Progenitor cell of endocrine pancreas (in vitro differentiated cells): ENCODE measurements around the gene SCCPDH. TPM values are rescaled to one million over a fixed set of nuclear protein-coding genes. Genes with fewer than 3 reads are reported as not detected.

Experiments
- DNase-seq: peaks from one replicate; pipeline ENCODE4 v3.0.0; 2021; ENCODE audit warnings: low spot score; ENCODE audit not compliant: unreplicated experiment
- H3K27ac Mint-ChIP-seq: 2 replicates; pipeline ENCODE4 v1.8.0; 2021; ENCODE audit warnings: mild to moderate bottlenecking, moderate library complexity, mixed read lengths
- H3K27me3 Mint-ChIP-seq: 2 replicates; pipeline ENCODE4 v1.8.0; 2021; ENCODE audit warnings: mixed read lengths
- H3K36me3 Mint-ChIP-seq: 2 replicates; pipeline ENCODE4 v1.8.0; 2022; ENCODE audit warnings: mixed read lengths; ENCODE audit not compliant: insufficient read depth
- H3K4me1 Mint-ChIP-seq: 2 replicates; pipeline ENCODE4 v1.8.0; 2021; ENCODE audit warnings: low read depth, mixed read lengths
- H3K4me3 Mint-ChIP-seq: 2 replicates; pipeline ENCODE4 v1.8.0; 2021; ENCODE audit warnings: low read depth, mild to moderate bottlenecking, moderate library complexity, mixed read lengths
- H3K9me3 Mint-ChIP-seq: 2 replicates; pipeline ENCODE4 v1.8.0; 2021; ENCODE audit warnings: low read depth, mixed read lengths
- total RNA-seq: library from RNA; stranded (reverse); gene quantifications from 2 replicates; pipeline ENCODE4 v1.2.1, GENCODE V29; 2021
- TF ChIP-seq, protein P1 (sequence below): fragments of 200-600 bp; sonication (generic); IDR thresholded peaks from one replicate; pipeline ENCODE4 v1.5.0; 2021; ENCODE audit warnings: antibody characterized with exemption, mild to moderate bottlenecking; ENCODE audit not compliant: unreplicated experiment

SCCPDH gene
- total RNA-seq, 1 donor from 2014 or later, result 43.3 TPM

DNA sequence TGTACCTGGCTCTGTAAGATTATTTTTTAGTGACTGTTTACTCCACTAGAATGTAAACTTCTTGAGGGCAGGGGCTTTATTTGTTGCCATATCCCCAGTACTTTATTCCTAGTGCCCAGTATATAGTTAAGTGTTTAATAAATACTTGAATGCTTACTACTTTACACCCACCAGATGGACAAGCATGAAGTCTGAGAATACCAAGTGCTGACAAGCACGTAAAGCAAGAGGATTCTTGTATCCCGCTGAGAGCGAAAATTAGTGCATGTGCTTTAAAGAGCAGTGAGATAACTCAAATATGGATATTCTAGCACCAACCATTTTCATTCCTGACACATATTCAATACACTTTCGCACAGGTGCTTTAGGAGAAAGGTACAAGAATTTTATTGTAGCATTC, 1.5 kb upstream of the SCCPDH start:
- no peaks in the 10 kb centered on the region for H3K27me3 Mint-ChIP-seq
- peak overlapping the region; percentile 88 for H3K4me3 Mint-ChIP-seq
- peaks cover 16% of the 10 kb centered on the region for H3K9me3 Mint-ChIP-seq
- peaks cover 13% of the 10 kb centered on the region for H3K4me1 Mint-ChIP-seq
- no peak for DNase-seq
- no peak overlapping the region for H3K27ac Mint-ChIP-seq
- TF ChIP-seq, protein P1, sequence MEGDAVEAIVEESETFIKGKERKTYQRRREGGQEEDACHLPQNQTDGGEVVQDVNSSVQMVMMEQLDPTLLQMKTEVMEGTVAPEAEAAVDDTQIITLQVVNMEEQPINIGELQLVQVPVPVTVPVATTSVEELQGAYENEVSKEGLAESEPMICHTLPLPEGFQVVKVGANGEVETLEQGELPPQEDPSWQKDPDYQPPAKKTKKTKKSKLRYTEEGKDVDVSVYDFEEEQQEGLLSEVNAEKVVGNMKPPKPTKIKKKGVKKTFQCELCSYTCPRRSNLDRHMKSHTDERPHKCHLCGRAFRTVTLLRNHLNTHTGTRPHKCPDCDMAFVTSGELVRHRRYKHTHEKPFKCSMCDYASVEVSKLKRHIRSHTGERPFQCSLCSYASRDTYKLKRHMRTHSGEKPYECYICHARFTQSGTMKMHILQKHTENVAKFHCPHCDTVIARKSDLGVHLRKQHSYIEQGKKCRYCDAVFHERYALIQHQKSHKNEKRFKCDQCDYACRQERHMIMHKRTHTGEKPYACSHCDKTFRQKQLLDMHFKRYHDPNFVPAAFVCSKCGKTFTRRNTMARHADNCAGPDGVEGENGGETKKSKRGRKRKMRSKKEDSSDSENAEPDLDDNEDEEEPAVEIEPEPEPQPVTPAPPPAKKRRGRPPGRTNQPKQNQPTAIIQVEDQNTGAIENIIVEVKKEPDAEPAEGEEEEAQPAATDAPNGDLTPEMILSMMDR, result no peak
- peaks cover 11% of the 10 kb centered on the region for H3K36me3 Mint-ChIP-seq

- H3K27ac Mint-ChIP-seq, result peak overlapping the region; percentile 78
- peaks cover 30% of the 10 kb centered on the region for H3K36me3 Mint-ChIP-seq
- H3K4me1 Mint-ChIP-seq, result peaks cover 13% of the 10 kb centered on the region
- H3K4me3 Mint-ChIP-seq, result peak overlapping the region; percentile 93
- no peak for DNase-seq
- peaks cover 27% of the 10 kb centered on the region for H3K9me3 Mint-ChIP-seq
- H3K27me3 Mint-ChIP-seq, result no peaks in the 10 kb centered on the region
- TF ChIP-seq, protein P1, result no peak
Observed at GRCh38 chr1:246724731-246725095, 504 bp downstream of the SCCPDH start.

- no peaks in the 10 kb centered on the region for H3K27me3 Mint-ChIP-seq
- peak overlapping the region; percentile 93 for H3K4me3 Mint-ChIP-seq
- peaks cover 13% of the 10 kb centered on the region for H3K4me1 Mint-ChIP-seq
- H3K9me3 Mint-ChIP-seq, result peaks cover 27% of the 10 kb centered on the region
- DNase-seq, result no peak
- TF ChIP-seq, protein P1, result no peak
- peak overlapping the region; percentile 78 for H3K27ac Mint-ChIP-seq
- peaks cover 35% of the 10 kb centered on the region for H3K36me3 Mint-ChIP-seq
Observed at GRCh38 chr1:246725191-246725590, 982 bp downstream of the SCCPDH start.

DNA sequence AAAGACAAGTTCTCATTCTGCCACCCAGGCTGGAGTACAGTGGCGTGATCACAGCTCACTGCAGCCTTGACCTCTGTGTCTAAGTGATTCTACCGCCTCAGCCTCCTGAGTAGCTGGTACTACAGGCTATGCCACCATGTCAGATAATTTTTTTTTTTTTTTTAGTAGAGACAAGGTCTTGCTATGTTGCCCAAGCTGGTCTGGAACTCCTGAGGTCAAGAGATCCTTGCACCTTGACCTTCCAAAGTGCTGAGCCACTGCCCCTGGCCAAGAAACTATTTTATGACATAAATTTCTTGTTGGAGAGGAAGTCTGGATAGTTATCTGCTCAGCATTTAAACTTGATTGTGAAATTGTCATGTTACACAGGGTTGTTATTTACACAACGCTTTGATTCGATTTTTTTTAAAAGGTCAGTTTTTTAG, 2.1 kb downstream of the SCCPDH start:
- Mint-ChIP-seq H3K27me3 (no peaks in the 10 kb centered on the region), H3K36me3 (peaks cover 45% of the 10 kb centered on the region), H3K27ac (no peak overlapping the region), H3K4me1 (peaks cover 13% of the 10 kb centered on the region), H3K9me3 (peaks cover 22% of the 10 kb centered on the region), H3K4me3 (peak overlapping the region; percentile 93)
- no peak for DNase-seq
- TF ChIP-seq, protein P1, result no peak

DNA sequence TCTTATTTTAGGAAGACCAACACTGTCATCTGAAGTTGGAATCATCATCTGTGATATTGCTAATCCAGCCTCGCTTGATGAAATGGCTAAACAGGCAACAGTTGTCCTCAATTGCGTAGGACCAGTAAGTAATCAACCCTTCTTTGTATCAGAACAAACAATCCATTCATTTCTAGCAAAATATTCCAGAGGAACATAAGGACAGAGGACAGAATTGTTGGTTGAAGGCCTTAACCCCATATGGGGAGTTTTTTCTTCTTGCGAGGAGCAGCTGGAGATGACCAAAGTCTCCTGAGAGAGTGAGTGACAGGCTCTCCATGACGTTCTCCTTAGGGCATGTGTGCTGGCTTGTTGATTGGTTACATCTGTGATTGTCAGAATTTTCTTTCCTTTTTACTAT, 2.7 kb downstream of the SCCPDH start:
- no peak for DNase-seq
- Mint-ChIP-seq H3K9me3 (peaks cover 19% of the 10 kb centered on the region), H3K4me3 (no peak overlapping the region), H3K27ac (no peak overlapping the region), H3K36me3 (peaks cover 51% of the 10 kb centered on the region), H3K27me3 (no peaks in the 10 kb centered on the region), H3K4me1 (peaks cover 13% of the 10 kb centered on the region)
- TF ChIP-seq, protein P1, result no peak
